Activated CD4-positive, alpha-beta T cell treated with anti-CD3 and anti-CD28 coated beads for 48 hours (primary cell): Measurements from ENCODE around the gene NETO2.
"Not testable (repeated sequence)": the region's sequence is repeated elsewhere in the genome, so short reads cannot be mapped to it uniquely, and the experiment has no call there.

Experiments used
- DNase-seq: peaks from one replicate; pipeline ENCODE4 v3.0.0-alpha.2; 2020

Gene NETO2

GRCh38 chr16:47064775-47065174 is 79.0 kb downstream of the NETO2 start:
- DNase-seq = no peak

GRCh38 chr16:47063011-47063724 is 80.6 kb downstream of the NETO2 start:
- DNase-seq = no peak

GRCh38 chr16:47061204-47061603 is 82.5 kb downstream of the NETO2 start:
- DNase-seq = no peak

GRCh38 chr16:47060596-47060995 is 83.1 kb downstream of the NETO2 start:
- DNase-seq = no peak

DNA sequence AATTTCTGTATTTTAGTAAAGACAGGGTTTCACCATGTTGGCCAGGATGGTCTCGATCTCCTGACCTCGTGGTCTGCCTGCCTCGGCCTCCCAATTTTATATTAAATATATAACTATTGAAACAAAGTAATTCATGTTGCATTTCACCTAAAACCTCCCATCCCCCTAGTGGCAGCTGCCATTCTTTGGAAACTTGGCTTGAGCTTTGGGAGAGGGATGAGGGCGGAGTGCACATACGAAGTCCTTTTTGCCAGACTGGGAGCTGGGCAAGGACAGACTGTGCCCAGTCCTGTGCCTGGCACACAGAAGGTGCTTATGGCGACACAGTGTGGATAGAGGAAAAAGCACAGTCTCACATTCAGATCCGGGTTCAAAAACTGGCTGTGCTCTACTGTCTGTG is 83.8 kb downstream of the NETO2 start:
- no peak for DNase-seq

- DNase-seq = not testable (repeated sequence)
Observed at GRCh38 chr16:47059130-47059529, 84.6 kb downstream of the NETO2 start.

DNA sequence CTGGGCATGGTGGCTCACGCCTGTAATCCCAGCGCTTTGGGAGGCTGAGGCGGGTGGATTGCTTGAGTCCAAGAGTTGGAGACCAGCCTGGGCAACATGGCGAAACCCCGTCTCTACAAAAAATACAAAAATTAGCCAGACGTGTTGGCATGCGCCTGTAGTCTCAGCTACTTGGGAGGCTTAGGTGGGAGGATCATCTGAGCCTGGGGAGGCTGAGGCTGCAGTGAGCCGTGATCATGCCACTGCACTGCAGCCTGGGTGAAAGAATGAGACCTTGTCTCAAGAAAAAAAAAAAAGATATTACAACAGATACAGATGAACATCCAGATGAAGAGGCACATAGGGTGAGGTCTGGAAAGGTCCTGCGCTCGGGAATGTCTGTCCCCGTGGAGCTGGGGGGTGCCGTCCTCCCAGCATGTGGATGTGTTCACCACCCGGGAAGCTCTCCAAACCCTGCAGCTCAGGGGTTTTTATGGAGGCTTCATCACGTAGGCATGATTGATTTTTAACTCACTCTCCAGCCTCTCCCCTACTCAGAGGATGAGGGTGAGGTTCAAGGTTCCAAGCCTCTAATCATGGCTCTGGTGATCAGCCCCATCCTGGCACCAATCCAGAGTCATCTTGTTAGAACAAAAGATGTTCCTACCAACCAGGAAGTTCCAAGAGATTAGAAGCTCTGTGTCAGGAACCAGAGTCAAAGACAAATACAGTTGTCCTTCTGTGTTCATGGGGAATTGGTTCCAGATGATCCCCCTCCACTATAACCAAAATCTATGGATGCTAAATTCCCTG is 85.3 kb downstream of the NETO2 start:
- DNase-seq = no peak

DNA sequence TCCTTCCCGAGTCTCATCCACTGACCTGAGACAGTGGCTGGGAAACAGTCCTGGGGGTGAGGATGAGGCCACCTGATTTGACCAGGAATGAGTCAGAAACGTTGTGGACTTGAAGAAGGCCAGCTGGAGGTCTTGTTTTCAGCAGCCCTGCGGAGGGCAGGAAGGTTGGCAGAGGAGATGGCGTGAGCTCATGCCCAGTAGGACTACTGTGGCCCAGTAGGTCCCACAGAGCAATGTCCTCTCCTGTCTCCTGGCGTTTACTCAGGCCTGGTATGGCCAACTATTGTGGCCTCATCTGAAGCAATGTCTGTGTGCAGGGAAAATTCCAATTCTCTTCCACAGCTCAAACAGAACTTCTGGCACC is 86.1 kb downstream of the NETO2 start:
- DNase-seq = no peak

DNA sequence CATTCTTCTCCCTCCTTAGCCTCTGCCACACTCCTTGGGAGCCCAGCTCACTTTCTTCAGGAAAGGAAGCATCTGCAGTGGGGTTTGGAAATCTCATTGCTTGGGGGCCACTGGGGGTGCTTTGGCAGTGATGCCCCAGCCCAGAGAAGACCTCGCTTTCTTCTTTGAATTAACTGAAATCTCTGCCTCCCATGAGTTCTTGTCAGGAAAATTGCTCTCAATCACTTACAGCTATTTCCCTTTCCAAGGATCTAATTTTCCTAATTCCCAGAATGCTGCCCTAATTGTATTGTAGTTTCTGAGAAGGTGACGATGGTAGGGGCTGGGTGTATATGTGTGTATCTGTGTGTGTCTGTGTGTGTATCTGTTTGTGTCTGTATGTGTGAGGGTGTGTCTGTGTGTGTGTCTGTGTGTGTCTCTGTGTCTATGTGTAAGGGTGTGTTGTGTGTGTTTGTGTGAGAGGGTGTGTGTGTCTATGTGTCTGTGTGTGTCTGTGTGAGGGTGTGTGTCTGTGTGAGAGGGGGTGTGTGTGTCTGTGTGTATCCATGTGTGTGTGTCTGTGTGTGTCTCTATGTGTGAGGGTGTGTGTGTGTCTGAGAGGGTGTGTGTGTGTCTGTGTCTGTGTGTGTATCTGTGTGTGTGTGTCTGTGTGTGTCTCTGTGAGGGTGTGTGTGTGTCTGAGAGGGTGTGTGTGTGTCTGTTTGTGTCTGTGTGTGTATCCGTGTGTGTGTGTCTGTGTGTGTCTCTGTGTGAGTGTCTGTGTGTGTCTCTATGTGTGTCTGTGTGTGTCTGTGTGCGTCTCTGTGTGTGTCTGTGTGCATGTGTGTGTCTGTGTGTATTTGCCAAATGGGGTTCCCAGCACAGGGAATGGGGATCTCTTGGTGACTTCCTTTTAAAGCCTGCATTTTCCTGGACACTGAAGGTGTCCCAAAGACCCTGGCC is 86.8 kb downstream of the NETO2 start:
- DNase-seq = no peak

DNA sequence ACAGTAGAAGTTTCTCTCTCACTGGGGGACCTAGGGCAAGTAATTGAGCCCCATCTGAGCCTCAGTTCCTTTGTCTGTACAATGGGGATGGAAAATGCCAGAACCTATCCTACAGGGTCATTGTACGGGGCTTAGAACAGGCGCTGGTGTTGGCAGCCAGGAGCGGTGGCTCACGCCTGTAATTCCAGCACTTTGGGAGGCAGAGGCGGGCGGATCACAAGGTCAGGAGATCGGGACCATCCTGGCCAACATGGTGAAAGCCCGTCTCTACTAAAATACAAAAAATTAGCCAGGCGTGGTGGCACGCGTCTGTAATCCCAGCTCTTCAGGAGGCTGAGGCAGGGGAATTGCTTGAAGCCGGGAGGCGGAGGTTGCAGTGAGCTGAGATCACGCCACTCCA is 87.7 kb downstream of the NETO2 start:
- not testable (repeated sequence) for DNase-seq

DNA sequence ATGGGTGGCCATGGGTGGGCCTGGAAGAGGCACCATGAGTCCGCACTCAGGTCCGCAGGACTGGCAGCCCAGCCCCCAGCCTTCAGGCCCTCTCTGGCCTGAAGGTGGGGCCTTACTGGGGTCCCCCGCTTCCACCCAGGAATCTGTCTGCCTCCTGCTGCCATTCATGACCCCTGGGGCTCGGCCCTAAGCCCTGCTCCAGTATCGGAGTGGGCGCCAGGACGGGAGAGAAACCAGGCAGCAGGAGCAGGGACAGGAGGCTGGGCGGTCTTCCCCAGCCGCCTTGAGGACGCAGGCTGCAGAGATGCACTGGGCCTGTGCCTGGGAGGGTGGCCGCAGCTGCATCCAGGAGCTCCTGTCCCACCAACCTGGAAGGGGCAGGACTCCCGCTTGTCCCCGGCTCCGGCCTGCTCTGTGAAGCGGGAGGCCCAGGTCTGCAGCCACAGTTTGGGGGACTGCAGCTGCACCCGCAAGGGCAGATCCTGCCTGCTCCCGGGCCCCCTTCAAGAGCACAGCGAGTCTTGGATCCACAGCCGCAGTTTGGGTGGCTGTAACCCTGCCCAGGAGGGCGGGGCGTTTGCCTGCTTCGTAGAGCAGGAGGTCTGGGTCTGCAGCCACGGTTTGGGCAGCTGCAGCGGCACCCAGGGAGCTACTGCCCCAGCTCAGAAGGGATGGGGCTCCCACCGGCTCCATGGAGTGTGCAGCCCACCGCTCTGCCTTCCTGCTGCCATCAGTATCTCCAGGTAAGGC is 88.4 kb downstream of the NETO2 start:
- DNase-seq = no peak

- no peak for DNase-seq
Observed at GRCh38 chr16:47054306-47054705, 89.4 kb downstream of the NETO2 start.

DNA sequence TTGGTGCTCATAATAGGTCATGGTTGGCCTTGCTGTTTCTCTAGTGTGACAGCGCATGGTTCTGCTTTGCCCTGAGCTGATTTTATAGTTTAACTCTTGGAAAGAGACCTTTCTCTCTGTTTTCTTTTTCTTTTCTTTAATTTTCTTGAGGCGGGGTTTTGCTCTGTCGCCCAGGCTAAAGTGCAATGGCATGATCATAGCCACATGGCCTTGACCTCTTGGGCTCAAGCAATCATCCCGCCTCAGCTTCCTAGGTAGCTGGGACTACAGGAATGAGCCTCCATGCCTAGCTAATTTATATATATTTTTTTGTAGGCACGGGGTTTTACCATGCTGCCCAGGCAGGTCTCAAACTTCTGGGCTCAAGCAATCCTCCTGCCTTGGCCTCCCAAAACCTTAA is 89.8 kb downstream of the NETO2 start:
- no peak for DNase-seq

DNA sequence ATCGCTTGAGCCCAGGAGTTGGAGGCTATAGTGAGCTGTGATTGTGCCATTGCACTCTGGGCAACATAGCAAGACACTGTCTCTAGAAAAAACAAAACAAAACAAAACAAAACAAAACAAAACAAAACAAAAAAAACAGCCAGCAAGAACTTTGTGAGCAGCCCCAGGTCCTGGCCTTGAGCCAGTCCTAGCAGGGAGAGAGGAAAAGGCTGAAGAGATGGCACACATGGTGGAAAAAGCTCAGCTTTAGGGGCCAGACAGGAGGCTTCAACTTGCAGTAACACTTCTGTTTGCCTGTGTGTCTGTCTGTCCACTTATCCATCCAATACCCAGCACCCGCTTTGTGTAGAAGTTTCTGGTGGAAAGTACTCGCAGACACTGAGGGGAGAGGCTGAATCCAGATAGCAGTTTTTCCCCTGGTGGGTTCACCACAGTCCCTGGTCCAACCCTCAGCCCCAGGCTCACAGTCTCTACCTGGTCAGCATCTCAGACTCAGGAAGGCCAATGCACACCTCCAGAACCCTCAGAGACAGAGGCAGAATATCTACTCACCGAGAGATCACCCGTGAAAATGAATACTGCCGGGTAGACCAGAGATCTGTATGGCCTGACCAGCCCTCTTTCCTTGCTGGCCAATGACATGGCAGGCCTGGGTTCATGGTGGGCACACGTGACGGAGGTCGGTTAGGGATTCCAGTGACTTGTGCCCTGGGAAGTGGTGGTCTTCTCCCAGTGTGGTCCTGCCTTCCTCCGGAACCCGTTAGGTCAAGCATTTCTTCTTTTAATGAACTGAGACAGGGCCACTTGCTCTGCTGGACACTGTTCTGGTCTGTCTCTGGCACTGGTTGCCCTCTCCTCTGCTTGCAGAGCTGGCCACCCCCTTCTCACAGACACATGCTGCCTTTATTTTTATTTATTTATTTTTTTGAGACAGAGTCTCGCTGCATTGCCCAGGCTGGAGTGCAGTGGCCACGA is 90.8 kb downstream of the NETO2 start:
- no peak for DNase-seq

DNA sequence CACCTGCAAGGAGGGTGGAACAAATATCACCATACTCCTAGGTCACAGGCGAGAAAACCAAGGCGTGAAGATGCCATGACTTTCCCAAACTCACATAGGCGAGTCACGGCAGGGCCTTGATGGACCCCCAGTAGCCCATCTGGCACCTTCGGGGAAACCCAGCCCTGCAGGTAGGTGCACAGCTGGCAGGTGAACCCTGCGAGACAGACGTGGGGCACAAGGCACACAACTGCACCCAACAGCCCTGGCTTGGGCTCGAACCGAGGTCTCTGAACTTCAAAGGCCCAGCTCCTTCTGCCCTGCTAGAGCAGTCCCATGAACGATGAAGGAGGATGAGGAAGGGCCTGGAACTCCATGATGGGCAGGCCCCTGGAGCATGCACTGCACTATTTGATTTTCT is 92.7 kb downstream of the NETO2 start:
- no peak for DNase-seq

- no peak for DNase-seq
Observed at GRCh38 chr16:47049901-47050583, 93.7 kb downstream of the NETO2 start.

DNA sequence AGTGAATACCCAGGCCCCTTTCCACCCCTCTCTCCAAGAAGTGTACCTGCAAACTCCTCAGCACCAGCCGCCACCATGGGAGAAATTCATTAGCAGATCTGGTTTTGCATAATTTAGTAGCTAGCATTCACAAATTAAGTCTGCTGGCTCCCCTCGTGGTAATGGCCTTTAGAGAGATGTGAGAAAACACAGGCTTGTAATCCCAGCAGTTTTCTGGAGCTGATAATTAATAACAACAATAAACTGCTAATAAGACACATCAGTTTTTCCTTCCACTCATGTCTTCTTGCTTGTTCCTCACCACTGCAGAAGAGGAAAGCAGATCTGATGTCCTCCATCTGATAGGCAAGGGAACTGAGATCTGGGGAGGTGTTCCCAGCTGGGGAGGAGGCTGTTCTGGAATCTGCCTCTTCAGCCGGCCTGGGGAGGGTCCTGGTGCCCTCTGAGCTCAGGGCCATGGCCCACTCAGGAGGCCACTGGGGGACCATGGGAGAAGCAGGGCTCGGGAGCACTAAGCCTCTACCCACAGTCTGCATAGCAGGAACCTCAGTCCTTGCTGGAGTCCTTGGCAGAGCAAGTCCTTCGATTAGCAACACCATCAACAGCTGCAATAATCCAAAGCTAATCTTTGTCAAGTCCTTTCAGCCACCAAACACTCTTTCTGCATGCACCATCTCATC is 96.1 kb downstream of the NETO2 start:
- no peak for DNase-seq

- no peak for DNase-seq
Observed at GRCh38 chr16:47046726-47047523, 96.8 kb downstream of the NETO2 start.

DNA sequence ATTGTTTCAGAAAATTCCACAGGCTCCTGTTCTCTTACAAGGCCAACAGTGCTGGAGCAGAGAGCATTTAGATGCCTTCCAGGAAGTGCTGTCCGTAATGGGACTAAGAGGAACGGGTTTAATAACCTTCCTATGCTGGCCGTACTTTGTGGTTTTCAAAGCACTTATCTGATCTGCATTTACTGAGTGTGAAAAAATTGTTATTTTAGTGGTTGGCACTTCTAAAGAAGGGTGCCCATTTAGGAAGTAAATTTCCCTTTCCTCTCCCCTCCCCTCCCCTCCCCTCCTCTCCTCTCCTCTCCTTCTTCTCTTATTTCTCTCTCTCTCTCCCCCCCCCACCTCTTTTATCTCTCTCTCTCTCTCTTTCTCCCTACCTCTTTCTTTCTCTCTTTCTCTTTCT is 98.3 kb downstream of the NETO2 start:
- DNase-seq = no peak
